Thymus (tissue), 14 donors: Measurements from ENCODE around the gene RTN4R. TPM values are rescaled to one million over a fixed set of nuclear protein-coding genes. Genes with fewer than 3 reads are reported as not detected.
A peak's percentile ranks its signal among the peaks of the same experiment; 100 is the strongest.
"Not testable (repeated sequence)": the region's sequence is repeated elsewhere in the genome, so short reads cannot be mapped to it uniquely, and the experiment has no call there.

Experiments
- DNase-seq, 9 donors: peaks; one replicate each; pipeline ENCODE4 v3.0.0-alpha.2; 2013; ENCODE audit warnings: low spot score in 9 of 9, low read depth in 6 of 9, missing footprints in 1 of 9
- H3K27ac ChIP-seq, 2 donors: one replicate each; pipeline ENCODE4 v1.5.1; 2013; ENCODE audit warnings: control low read depth in 1 of 2, low read depth in 1 of 2, low read length in 1 of 2, mild to moderate bottlenecking in 1 of 2, moderate library complexity in 1 of 2
- H3K27me3 ChIP-seq, 2 donors: one replicate each; pipeline ENCODE4 v1.5.1; 2013; ENCODE audit warnings: low read length in 1 of 2; ENCODE audit not compliant: control insufficient read depth in 2 of 2, insufficient read depth in 1 of 2
- H3K36me3 ChIP-seq, 2 donors: one replicate each; pipeline ENCODE4 v1.5.1; 2013; ENCODE audit warnings: low read length in 1 of 2, mild to moderate bottlenecking in 1 of 2, moderate library complexity in 1 of 2; ENCODE audit not compliant: control insufficient read depth in 2 of 2, insufficient read depth in 2 of 2
- H3K4me1 ChIP-seq, 2 donors: one replicate each; pipeline ENCODE4 v1.5.1; 2013; ENCODE audit warnings: low read length in 2 of 2; ENCODE audit not compliant: control insufficient read depth in 2 of 2, insufficient read depth in 2 of 2
- H3K4me3 ChIP-seq, 2 donors: one replicate each; pipeline ENCODE4 v1.5.1; 2013; ENCODE audit warnings: low read length in 2 of 2, control low read depth in 1 of 2, mild to moderate bottlenecking in 1 of 2
- H3K9me3 ChIP-seq, 2 donors: one replicate each; pipeline ENCODE4 v1.5.1; 2013; ENCODE audit warnings: low read length in 1 of 2, mild to moderate bottlenecking in 1 of 2; ENCODE audit not compliant: control insufficient read depth in 2 of 2, insufficient read depth in 1 of 2
- WGBS: extraction: QIAGEN DNeasy Blood & Tissue Kit; methylation state at CpG from one replicate; pipeline ENCODE4 v1.1.7; 2013; 5-methylcytosine and 5-hydroxymethylcytosine counted together
- long read RNA-seq, 10 donors: transcript quantifications; one replicate each; lab custom pipeline, GENCODE V29; 2026
- polyA plus RNA-seq: library from polyadenylated mRNA; stranded (reverse); fragments of 200-250 nt; gene quantifications from one replicate; pipeline ENCODE4 v1.2.3, GENCODE V29; 2013
- total RNA-seq: library from RNA; stranded (reverse); fragments of 120-200 nt; gene quantifications from one replicate; pipeline ENCODE4 v1.2.4, GENCODE V29; 2013
- donor health status: healthy.

The RTN4R gene
- 3.2 TPM for total RNA-seq
- polyA plus RNA-seq = 1.5 TPM
- long read RNA-seq, donor 1, partial matches to known transcripts = 0 of 1 reads
- long read RNA-seq, donor 1, other reads (novel, unspliced or antisense) = 0 of 1 reads
- long read RNA-seq, donor 2, transcript RTN4R-203 (2 exons, 1,973 nt) = major isoform, 11 of 13 reads
- long read RNA-seq, donor 2, partial matches to known transcripts = 0 of 13 reads
- long read RNA-seq, donor 2, other reads (novel, unspliced or antisense) = 0 of 13 reads
- long read RNA-seq, donor 3, partial matches to known transcripts = 0 of 3 reads
- long read RNA-seq, donor 3, other reads (novel, unspliced or antisense) = 0 of 3 reads
- long read RNA-seq, donor 4, partial matches to known transcripts = 0 of 2 reads
- long read RNA-seq, donor 4, other reads (novel, unspliced or antisense) = 0 of 2 reads
- long read RNA-seq, donor 5, partial matches to known transcripts = 0 of 3 reads
- long read RNA-seq, donor 5, other reads (novel, unspliced or antisense) = 0 of 3 reads
- long read RNA-seq, donor 6, partial matches to known transcripts = 0 of 4 reads
- long read RNA-seq, donor 6, other reads (novel, unspliced or antisense) = 0 of 4 reads
- long read RNA-seq, donor 7, partial matches to known transcripts = 0 of 4 reads
- long read RNA-seq, donor 7, other reads (novel, unspliced or antisense) = 0 of 4 reads
- long read RNA-seq, donor 8, partial matches to known transcripts = 0 of 4 reads
- long read RNA-seq, donor 8, other reads (novel, unspliced or antisense) = 0 of 4 reads
- long read RNA-seq, donor 9, partial matches to known transcripts = 0 of 3 reads
- long read RNA-seq, donor 9, other reads (novel, unspliced or antisense) = 0 of 3 reads
- long read RNA-seq, donor 10, partial matches to known transcripts = 0 of 3 reads
- long read RNA-seq, donor 10, other reads (novel, unspliced or antisense) = 0 of 3 reads

DNA sequence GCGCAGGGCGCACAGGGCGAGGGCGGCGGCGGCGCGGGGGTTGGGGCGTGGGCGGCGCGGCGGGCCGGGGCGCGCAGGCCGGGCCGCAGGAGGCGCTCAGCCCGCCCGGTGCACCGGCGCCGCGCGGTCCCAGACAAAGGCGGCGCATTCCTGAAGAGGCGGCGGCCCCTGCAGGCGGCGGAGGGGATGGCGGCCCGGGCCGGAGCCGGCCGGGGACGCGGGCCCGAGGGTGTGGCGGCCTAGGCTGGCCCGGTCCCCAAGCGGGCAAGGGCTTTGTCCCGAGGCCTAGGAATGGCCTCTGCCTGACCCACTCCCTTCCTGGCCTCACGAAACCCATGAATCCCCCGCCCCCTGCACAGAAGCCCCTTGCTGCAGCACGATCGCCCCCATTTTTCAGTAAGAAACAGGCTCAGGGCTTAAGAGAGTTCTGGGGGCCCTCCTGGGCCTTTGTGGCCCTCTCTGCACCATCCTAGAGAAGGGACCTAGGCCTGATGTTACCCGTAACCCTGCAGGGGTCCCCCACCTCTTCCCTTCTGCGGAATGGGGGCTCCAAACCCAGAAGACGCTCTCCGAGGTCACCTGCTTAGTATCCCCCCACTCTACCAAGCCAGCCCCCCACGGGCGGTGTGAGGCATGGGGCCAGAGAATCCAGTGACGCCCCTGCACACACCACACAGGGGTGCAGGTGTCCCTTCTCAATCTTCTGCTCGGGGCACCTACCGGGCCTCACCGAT is at the start of gene RTN4R:
Gene RTN4R (minus strand): TSS at position 40 of the 734 bp plus-strand sequence. CDS start 226 bp downstream, outside the sequence.
- peaks cover 0 to 15% of the 10 kb centered on the region in 2 donors for H3K27me3 ChIP-seq
- H3K9me3 ChIP-seq = peaks cover 0 to 5% of the 10 kb centered on the region in 2 donors
- H3K36me3 ChIP-seq = no peaks in the 10 kb centered on the region
- H3K27ac ChIP-seq = peak within 1 kb of the TSS in 1 of 2 donors; percentile 3
- peak in 5 of 9 donors; percentile 25 to 62 (median 49) for DNase-seq
- peak within 1 kb of the TSS; percentile 22 to 63 for H3K4me3 ChIP-seq
- 20% methylated on average over 57 of the region's 58 CpGs for WGBS
- peaks cover 15 to 26% of the 10 kb centered on the region in 2 donors for H3K4me1 ChIP-seq

DNA sequence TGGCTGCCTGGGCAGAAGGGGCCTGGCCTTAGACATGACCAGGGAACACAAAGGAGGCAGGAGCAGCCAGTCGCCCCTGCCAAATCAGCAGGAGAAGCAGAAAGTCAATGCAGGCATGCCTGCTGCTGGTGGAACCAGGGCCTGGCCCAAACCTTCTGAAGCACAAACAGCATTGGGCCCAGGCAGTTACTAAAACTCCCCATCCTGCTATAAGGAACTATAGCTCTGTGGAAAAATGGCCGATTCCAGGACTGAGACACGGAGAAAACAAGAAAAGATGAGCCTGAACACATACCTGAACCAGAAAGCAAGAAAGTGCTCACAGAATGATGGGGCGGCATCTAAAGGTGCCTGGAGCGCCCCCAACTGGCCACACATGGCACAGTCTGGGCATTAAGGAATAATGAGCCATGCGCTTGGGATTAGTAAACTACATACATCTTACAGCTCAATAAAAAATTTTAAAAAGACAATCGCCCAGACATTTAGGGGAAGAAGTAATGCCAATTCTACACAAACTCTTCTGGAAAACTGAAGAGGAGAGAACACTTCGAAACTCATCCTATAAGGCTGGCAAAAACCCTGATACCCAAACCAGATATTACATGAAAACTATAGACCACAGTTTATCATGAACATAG is 49.4 kb upstream of the RTN4R start:
- not testable (repeated sequence) for DNase-seq, H3K4me3 ChIP-seq, H3K27ac ChIP-seq, H3K27me3 ChIP-seq, H3K9me3 ChIP-seq
- 73% methylated on average over 8 of the region's 8 CpGs for WGBS
- H3K36me3 ChIP-seq = peaks cover 3 to 11% of the 10 kb centered on the region in 2 donors
- peaks cover 7 to 32% of the 10 kb centered on the region in 2 donors for H3K4me1 ChIP-seq

DNA sequence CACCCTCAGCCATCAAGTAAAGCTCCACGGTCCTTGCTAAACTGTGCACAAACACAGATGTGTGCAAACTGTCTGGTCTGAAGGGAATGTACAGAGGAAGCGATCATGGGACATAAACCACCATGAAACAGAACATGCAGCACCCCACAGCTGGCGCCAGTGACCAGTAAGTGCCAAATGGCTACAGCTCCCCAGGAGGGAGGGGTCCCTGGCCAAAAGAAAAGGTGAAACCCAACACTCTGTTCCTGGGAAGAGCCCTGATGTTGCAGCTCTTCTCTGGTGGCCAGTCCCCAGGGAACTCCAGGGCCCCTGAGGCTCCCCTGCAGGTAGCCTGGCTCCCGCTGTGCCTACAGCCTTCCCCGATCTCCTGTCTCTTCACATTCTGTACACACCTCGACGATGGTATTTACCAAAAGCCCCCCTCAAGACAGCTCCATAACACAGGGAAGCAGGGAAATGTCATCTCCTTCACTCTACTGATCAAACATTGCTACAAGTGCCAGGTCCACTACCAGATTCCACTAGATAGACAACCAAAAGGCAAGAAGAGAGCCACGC is 48.8 kb upstream of the RTN4R start:
- H3K36me3 ChIP-seq = peaks cover 3 to 11% of the 10 kb centered on the region in 2 donors
- H3K4me1 ChIP-seq = peaks cover 7 to 29% of the 10 kb centered on the region in 2 donors
- H3K27me3 ChIP-seq = no peaks in the 10 kb centered on the region
- no peak for DNase-seq
- peaks cover 0 to 4% of the 10 kb centered on the region in 2 donors for H3K9me3 ChIP-seq
- H3K4me3 ChIP-seq = no peak overlapping the region
- WGBS = 98% methylated on average over 8 of the region's 8 CpGs
- H3K27ac ChIP-seq = no peak overlapping the region

DNA sequence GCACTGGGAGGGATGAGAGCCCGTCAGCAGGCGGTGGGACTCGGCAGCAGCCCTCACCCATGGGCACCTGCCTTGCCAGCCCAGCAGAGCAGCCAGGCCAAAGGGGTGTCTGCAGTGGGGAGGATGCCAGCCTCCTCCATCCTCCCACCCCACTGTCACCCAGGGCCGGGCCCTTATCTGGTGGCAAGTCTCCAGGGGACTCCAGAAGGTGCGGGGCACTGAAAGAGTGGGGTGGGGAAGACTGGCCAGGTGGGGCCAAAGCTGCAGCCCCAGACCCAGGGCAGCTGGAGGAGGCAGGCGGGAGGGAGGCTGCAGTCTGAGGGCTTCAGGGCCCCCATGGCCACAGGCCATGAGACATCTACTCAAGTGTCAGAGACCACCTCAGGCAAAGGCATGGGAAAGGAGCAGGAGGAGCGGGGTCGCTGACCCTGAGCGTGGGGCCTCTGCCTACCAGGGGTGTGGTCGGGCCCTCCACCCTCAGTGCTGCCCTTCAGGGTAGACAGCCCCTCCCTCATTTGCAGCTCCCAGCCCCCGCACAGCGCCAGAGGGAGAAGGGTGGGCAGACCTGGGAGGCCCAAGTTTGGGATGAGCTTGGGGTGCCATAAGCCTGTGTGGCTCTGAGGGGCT is 48.2 kb upstream of the RTN4R start:
- no peak for DNase-seq
- H3K4me1 ChIP-seq = peaks cover 7 to 29% of the 10 kb centered on the region in 2 donors
- H3K36me3 ChIP-seq = peaks cover 3 to 11% of the 10 kb centered on the region in 2 donors
- H3K9me3 ChIP-seq = peaks cover 0 to 4% of the 10 kb centered on the region in 2 donors
- 97% methylated on average over 12 of the region's 12 CpGs for WGBS
- no peak overlapping the region for H3K27ac ChIP-seq
- H3K27me3 ChIP-seq = no peaks in the 10 kb centered on the region
- no peak overlapping the region for H3K4me3 ChIP-seq

DNA sequence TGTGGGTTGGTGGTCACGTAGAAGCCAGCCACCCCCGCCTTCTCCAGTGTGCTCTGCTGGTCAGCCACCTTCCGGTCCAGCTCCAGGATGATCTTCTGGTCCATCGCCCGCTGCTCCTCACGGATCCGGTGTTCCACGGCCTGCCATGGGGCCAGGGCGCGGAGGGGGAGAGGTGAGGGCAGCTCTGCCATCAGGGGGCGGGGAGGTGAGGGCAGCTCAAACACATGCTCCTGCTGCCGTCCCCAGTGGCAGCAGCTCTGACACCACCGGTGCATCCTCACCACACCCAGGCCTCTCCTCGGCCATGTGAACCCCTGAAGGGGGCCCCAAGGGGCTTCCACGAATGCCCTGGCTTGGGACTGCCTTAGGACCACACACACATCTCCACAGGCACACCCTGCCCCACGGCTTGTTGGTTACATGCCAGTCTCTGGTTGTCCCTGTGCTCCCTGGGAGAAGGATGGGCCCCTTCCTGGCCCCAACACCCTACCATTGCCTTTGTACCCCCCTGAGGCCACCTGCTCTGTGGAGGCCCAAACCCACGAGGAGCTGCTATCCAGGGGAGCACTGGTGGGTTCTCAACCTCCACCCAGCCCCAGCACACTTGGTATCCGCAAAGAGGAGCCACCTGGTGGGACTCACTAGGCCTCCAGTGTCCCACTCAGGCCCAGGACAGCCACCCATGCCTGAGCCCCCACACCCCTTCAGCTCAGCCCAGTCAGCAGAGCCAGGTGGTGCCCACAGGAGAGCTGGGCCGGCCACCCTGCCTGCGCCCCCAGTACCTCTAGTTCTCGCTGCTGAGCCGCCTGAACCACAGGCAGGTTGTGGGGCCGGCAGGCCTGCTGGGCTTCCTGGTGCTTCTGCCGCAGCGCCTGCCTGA is 47.5 kb upstream of the RTN4R start:
- H3K9me3 ChIP-seq = peaks cover 0 to 4% of the 10 kb centered on the region in 2 donors
- no peak overlapping the region for H3K4me3 ChIP-seq
- no peaks in the 10 kb centered on the region for H3K27me3 ChIP-seq
- WGBS = 95% methylated on average over 25 of the region's 25 CpGs
- H3K36me3 ChIP-seq = peaks cover 3 to 11% of the 10 kb centered on the region in 2 donors
- H3K27ac ChIP-seq = no peak overlapping the region
- no peak for DNase-seq
- H3K4me1 ChIP-seq = peaks cover 7 to 21% of the 10 kb centered on the region in 2 donors

DNA sequence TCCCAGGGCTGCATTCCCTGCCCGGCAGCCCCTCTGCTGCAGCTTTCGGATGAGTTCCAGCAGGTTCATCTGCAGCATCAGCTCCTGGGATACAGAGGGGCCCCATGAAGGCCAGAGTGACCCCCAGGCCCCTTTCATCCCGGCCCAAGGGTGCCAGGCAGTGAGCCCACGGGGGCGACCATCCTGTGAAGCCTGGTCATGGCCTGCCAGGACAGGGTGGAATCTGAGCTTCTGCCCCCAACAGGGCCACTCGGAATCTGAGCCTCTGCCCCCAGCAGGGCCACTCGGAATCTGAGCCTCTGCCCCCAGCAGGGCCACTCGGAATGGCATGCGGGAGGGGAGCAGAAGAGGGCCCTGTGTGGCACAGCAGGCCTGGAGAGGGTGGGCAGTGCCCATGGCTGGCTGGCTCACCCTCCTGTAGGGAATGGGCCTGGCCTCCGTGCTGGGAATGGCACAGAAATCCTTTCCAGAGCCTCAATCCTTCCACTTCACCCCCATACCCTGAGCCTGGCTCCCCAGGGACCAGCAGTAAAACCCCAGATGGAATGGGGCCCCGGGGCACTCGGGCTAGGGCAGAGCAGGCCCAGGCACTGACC is 46.7 kb upstream of the RTN4R start:
- H3K27ac ChIP-seq = not testable (repeated sequence)
- WGBS = 94% methylated on average over 12 of the region's 12 CpGs

DNA sequence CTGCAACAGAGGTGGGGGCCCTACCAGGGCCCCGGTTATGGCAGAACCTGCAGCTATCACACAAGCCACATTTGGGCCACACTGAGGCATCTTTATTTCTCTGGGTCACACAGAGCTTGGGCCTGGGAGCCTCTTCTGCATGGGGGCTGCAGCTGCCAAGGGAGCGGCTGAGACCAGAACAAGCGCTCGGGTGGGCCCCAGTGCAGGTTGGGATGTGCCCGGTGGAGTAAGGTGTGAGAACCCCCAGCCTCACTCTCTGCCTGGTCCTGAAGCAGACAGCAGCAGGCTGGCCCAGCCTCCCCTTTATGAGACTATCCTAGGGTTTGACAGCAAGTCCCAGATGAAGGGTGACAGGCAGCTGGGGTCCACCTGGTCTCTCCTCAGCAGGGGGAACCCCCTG is 46.1 kb upstream of the RTN4R start:
- H3K27ac ChIP-seq, H3K4me3 ChIP-seq, DNase-seq, H3K9me3 ChIP-seq, H3K27me3 ChIP-seq: not testable (repeated sequence)
- peaks cover 4 to 16% of the 10 kb centered on the region in 2 donors for H3K4me1 ChIP-seq
- peaks cover 3 to 11% of the 10 kb centered on the region in 2 donors for H3K36me3 ChIP-seq
- 98% methylated on average over 5 of the region's 5 CpGs for WGBS

More for the DNA sequence above, 46.7 kb upstream of the RTN4R start:
- peaks cover 3 to 11% of the 10 kb centered on the region in 2 donors for H3K36me3 ChIP-seq
- H3K4me3 ChIP-seq, H3K27me3 ChIP-seq, DNase-seq, H3K9me3 ChIP-seq: not testable (repeated sequence)
- H3K4me1 ChIP-seq = peaks cover 4 to 18% of the 10 kb centered on the region in 2 donors
